ENCODE measurements around the gene METTL5.
"Not testable (repeated sequence)": the region's sequence is repeated elsewhere in the genome, so short reads cannot be mapped to it uniquely, and the experiment has no call there.

METTL5 gene

GRCh38 chr2:169828141-169828811 is 3.6 kb upstream of the METTL5 start:
- DNase-seq = peak; percentile 76

DNA sequence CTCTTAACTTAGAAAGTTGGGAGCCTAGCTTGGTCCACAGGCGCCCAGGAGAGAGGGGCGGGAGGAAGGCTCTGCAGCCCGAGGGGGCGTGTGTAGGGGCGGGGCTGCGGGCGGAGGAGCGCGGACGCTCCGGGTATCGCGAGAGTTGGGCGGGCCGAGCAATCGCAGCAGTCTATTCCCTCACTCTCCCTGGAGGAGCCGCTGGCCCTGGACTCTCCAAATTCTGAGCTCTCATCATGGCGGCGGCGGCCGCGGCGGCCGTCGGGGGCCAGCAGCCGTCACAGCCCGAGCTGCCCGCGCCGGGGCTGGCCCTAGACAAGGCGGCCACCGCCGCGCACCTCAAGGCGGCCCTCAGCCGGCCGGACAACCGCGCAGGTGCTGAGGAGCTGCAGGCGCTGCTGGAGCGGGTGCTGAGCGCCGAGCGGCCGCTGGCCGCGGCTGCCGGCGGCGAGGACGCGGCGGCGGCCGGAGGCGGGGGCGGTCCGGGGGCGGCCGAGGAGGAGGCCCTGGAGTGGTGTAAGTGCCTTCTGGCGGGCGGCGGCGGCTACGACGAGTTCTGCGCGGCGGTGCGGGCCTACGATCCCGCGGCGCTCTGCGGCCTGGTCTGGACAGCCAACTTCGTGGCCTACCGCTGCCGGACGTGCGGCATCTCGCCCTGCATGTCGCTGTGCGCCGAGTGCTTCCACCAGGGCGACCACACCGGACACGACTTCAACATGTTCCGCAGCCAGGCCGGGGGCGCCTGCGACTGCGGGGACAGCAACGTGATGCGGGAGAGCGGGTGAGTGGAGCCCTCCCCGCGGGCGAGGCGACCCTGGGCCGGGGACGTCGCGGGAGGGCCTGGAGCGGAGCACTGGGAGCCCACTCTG is 2.8 kb upstream of the METTL5 start, which contains the start of gene UBR3:
TSS of gene UBR3 (plus strand) at position 183 of the 869 bp plus-strand sequence. CDS start at position 237, 54 bp downstream.
- peak; percentile 95 for DNase-seq

DNA sequence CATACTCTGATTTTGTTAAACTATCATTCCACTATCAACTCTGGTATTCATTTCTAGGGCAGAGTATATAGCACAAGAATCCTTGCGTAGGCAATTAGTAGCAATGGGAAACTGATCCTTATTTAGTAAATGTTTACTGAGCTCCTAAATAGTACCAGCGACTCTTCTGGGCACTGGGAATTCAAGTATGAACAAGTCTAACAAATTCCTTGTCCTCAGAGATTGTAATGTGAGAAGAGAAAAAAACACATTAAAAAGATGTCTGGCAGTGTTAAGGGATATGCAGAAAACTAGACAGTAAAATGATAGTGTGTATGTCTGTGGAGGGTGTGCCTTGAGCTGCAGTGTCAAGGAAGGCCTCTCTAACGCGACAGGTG is 721 bp downstream of the METTL5 start:
- DNase-seq = no peak

GRCh38 chr2:169822785-169823392 is 1.8 kb downstream of the METTL5 start:
- DNase-seq = no peak

DNA sequence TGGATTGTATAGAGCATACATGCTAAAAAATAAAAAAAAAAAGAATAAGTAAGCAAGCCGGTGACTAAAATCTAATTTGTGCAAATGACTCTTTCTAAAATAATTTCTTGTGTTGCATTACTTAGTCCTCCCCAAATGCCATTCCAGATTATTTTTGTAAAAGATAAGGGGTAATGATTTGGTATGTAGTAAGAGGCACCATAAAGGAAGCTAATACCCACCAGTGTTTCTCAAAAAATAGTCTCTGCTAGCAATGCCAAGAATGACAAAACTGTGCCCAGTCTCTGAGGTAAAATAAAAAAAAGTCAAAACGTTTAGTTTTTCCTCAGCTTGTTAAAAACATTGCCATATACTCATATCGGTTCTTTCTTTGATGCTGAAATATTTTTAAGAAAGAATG is 2.7 kb downstream of the METTL5 start:
- DNase-seq = no peak

GRCh38 chr2:169820101-169820500 is 4.6 kb downstream of the METTL5 start:
- DNase-seq = not testable (repeated sequence)

- peak; percentile 42 for DNase-seq
Observed at GRCh38 chr2:169819106-169819505, 5.6 kb downstream of the METTL5 start.

GRCh38 chr2:169818241-169818640 is 6.5 kb downstream of the METTL5 start:
- DNase-seq = no peak

- DNase-seq = not testable (repeated sequence)
Observed at GRCh38 chr2:169817369-169817768, 7.3 kb downstream of the METTL5 start.

- DNase-seq = not testable (repeated sequence)
Observed at GRCh38 chr2:169816961-169817360, 7.7 kb downstream of the METTL5 start.

DNA sequence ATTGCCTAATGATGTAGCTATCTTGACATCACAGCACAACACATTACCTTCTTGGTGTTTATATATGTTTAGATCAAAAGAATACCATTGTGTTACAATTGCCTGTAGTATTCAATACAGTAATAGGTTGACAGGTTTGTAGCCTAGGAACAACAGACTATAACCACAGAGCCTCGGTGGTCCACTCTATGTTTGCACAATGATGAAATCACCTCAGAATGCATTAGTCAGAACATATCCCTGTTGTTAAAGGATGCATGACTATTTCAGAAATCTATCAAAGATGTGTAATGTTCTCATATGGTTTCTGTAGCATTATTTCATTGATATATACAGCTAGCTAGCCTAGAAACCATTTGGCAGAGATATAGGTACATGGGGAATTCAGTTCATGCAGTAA is 8.9 kb downstream of the METTL5 start:
- no peak for DNase-seq

DNA sequence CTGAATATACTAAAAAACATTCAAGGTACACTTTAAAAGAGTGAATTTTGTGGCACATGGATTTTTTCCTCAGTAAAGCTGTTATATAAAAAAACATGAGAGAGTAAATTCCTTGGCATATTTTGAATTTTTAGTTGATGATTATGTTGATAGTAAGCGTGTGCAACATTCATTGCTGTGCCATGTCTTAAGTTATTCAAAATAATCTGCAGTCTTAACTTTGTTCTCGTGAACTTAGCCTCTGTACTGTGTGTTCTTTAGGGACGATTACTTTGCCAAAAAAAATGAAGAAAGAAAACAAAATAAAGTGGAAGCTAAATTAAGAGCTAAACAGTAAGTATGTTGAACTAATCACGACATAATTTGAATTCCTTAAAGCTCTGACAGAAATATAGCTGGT is 16.5 kb downstream of the METTL5 start:
- DNase-seq = no peak

GRCh38 chr2:169806586-169806985 is 18.1 kb downstream of the METTL5 start:
- DNase-seq = no peak

GRCh38 chr2:169803480-169803879 is 21.2 kb downstream of the METTL5 start:
- no peak for DNase-seq

DNA sequence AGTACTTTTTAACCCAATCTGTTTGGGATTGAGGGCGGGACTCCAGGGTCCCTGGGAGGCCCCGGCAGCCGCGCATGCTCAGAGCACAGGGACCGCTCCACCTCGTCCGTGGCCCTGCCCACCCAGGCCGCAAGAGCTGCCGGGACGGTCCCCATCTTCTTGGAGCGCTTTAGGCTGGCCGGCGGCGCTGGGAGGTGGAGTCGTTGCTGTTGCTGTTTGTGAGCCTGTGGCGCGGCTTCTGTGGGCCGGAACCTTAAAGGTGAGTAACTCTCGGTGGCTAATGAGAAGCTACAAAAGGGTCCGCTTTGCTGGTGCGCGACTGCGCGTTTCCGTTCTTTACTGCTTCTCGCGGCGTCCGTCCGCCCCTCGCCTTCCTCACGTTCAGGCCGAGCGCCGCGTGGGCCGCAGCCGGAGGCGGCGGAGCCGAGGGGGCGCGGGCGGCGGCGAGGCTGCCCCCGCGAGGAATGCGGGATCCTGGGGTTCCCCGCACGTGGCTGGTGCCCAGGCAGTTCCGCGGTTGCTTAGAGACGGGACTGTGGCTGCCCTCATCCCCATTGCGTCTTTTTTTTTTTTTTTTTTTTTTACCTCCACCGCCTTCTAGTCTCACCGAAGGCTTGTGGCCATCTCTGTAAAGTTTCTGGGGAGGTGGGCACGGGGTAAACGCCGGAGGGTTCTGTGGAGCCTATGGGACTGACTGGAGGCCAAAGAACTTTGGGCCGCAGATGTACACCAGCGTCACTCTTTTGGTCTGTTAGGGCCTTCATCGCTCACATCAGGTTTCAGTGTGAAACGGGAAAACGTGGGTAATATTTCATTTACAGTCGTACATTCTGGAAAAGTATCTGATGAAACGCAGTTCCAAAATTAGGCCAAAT is 25.8 kb downstream of the METTL5 start, which contains the start of gene SSB:
TSS of gene SSB (plus strand) at position 154 of the 875 bp plus-strand sequence. CDS start 2,090 bp downstream, outside the sequence.
- peak; percentile 96 for DNase-seq

DNA sequence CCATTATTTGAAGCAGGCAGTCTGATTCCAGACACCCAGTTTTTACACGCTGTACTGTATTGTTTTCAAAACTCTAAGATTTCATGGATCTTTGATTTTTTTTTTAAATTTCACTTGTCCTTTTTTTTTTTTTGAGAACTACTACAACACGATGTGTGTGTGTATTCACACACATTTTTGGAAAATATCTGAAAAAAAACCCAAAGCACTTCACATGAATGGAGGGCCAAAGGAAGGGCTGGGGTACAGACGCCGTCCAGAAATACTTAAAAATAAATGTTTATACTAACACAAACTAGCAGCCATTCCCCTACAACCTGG is 26.3 kb downstream of the METTL5 start:
- DNase-seq = no peak

DNA sequence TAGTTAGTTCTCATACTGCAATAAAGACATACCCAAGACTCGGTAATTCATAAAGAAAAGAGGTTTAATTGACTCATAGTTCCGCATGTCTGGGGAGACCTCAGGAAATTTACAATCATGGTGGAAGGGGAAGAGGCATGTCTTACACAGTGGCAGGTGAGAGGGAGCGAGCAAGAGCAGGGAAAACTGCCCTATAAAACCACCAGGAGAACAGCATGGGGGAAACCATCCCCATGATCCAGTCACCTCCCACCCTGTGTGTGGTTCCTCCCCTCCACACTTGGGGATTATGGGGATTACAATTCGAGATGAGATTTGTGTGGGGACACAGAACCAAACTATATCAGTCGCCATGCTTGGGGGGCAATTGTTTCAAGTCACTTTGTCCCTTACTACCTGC is 27.1 kb downstream of the METTL5 start:
- peak; percentile 46 for DNase-seq

DNA sequence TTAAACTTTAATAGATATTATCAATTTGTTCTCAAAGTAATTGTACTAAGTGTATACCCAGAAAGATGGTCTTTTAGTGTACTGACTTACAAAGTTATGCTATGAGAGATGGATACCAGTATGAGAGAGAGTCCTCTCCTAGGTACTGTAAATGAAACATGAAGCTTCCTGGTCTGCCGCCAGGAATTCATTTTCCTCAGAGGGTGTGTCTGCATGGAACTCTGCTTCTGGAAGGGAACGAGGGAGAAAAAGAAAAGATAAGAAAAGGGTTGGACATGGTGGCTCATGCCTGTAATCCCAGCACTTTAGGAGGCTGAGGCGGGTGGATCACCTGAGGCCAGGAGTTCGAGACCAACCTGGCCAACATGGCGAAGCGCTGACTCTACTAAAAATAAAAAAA is 28.3 kb downstream of the METTL5 start:
- DNase-seq = no peak

DNA sequence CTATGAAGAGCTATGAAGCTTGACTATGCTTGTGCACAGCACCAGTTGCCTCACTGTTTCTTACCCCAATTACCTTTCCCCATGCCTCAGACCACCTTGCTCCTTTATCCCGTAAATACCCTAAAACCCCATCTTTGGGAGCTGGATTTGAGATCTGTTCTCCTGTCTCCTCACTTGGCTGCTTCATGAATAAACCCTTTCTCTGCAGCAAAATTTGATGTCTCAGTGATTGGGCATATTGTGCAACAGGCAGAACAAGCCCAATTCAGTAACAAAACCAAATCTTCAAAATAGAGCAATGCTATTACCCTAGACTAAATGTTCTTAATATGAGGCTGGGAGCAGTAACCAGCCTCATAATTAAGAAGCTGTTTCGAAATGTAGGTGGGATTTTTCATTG is 29.5 kb downstream of the METTL5 start:
- no peak for DNase-seq

GRCh38 chr2:169790581-169790980 is 34.1 kb downstream of the METTL5 start:
- no peak for DNase-seq

DNA sequence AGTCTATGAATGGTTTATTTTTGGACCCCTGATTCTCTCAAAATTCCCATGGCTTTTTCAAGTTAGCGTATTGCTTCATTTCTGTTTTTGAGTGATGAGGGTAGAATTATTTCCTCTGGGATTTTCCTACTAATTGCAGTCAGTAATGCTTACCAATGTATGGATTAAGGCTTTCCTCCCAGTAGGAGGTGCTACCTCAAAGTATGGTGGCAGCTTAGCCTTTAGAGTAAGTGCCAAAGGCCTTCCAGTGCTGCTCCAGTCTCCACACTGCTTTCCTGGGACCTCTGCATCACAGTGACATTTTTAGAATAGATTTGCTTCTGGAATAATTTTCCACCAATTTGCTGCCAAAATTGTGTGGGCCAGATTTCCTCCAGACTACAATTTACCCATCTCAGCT is 42.2 kb downstream of the METTL5 start:
- DNase-seq = peak; percentile 15

- no peak for DNase-seq
Observed at GRCh38 chr2:169781249-169782013, 43.3 kb downstream of the METTL5 start.
